Activated T-helper 1 cell treated with anti-CD3 and anti-CD28 coated beads, Interleukin-2, amount 50 U/mL, for 16 hours (primary cell): ENCODE results near the gene TMEM270.
"Not testable (repeated sequence)": the region's sequence is repeated elsewhere in the genome, so short reads cannot be mapped to it uniquely, and the experiment has no call there.

Experiments used
- DNase-seq, 2 donors: peaks; one replicate each; pipeline ENCODE4 v3.0.0-alpha.2; 2020; ENCODE audit warnings: low read depth in 1 of 2, low spot score in 1 of 2

TMEM270 gene, protein sequence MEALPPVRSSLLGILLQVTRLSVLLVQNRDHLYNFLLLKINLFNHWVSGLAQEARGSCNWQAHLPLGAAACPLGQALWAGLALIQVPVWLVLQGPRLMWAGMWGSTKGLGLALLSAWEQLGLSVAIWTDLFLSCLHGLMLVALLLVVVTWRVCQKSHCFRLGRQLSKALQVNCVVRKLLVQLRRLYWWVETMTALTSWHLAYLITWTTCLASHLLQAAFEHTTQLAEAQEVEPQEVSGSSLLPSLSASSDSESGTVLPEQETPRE

DNA sequence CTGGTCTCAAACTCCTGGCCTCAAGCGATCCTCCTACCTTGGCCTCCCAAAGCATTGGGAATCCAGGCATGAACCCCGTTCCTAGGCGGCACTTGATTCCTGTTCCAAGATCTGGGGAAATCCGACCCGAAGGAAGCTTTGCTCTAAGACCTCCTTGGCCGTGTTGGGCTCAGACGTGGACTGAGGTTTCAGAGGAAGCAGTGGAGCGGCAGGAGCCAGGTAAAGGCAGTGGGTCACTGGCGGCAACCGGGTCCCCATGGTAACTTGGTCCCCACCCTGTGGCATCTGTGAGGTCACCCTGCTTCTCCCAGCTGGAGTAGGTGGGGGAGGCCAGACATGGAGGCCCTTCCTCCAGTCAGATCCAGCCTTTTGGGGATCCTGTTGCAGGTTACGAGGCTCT lies at the start of gene TMEM270:
TSS of gene TMEM270 (plus strand) at position 301 of the 400 bp plus-strand sequence. CDS start at position 337, 36 bp downstream.
- no peak for DNase-seq

DNA sequence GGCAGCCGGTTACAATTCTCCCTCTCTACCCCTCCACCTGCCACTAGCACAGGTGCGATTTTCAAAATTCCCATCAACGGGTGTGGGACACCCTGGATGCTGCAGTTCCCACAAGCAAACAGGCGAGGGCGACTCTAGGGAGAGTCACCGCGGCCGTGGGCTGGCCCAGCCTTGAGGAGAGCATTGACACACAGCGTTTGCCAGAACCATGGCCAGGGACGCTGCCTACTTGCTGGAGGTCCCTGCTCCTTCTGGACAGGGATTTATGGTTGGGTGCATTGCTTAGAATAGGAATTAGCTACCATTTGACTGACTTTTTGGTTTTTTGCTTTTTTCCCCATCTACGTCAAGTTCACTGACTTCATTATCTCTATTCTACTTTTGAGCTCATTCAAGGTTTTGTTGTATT lies 49.2 kb upstream of the TMEM270 start:
- DNase-seq, result peak in 1 of 2 donors; percentile 21

DNA sequence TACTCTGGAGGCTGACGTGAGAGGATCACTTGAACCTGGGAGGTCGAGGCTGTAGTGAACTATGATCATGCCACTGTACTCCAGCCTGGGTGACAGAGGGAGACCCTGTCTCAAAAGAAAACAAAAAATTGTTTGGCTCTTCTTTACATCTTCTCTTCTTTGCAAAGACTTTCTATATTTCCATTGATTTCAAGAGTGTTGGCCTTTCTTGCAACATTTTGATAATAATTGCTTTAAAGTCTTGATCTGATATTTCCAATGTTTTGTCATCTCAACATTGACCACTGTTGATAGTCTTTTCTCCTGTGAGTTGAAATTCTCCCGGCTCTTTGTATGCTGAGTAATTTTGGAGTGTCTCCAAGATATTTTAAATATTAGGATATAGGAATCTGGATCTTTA lies 48.0 kb upstream of the TMEM270 start:
- no peak for DNase-seq

DNA sequence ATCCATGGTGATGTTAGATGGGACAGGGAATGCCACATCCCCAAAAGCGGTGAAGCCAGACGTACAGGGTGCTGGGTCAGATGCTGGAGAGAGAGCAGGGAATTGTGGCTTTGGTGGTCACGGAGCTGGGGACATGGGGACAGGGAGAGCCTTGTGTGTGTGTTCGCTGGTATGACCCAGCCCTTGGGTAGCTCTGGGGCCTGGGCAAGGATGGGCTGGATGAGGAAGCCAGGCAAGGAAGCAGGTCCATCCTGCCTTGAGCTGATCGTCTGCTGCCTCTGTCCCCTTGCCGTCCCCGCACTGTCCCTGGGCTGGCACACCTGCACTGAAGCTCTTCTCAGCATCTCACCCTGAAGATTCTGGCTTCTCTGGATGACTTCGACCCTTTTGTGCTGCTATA lies 45.5 kb upstream of the TMEM270 start:
- no peak for DNase-seq

DNA sequence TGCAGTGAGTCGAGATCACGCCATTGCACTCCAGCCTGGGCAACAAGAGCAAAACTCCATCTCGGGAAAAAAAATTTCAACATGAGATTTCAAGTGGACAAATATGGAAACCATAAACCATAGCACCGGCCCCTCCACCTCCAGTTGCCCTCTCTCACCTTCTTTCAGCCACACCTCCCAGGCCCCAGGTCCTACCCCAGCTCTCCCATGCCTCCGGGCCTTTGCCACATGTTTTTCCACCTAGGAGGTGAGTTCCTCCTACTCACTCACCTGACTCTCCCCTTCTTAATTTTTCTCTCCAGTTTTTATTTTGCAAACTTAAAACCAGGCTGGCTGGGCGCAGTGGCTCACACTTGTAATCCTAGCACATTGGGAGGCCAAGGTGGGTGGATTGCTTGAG lies 43.8 kb upstream of the TMEM270 start:
- no peak for DNase-seq

DNA sequence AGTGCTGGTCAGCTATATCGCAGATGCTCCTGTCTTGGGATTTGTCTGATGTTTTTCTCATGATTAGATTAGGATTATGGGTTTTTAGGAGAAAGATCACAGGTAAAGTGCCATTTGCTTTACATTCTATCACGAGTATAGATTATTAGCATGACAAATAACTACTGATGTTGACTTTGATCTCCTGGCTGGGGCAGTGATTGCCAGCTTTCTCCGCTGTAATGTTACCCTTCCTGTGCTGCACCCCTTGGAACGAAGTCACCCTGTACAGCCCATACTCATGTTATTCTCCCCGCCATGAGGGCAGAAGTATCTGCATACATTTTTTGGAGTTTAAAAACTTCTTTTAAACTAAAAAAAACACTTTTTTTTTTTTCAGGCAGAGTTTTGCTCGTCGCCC lies 40.9 kb upstream of the TMEM270 start:
- DNase-seq, result no peak

DNA sequence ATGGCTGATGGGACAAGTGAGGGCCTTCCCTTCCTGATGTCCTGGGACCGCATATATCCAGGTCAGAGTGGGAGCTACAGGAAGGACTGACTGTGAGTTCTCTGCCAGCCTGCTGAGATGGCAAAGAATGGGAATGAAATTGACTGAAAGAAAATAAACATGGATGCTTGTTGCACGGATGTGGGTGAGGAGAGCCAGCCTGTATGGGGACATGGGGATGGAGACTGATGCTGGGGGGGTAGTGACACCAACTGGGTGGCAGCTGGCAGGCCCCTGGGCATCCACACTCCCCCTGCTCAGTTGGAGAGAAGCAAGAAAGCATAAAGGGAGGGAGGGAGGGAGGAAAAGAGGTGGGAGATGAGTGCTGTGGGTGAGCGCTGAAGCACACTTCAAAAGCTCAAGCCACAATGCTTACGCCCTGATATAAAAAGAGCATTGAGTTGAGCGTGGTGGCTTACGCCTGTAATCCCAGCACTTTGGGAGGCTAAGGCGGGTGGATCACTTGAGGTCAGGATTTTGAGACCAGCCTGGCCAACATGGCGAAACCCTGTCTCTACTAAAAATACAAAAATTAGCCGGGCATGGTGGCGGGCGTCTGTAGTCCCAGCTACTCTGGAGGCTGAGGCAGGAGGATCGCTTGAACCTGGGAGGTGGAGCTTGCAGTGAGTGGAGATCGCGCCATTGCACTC lies 39.2 kb upstream of the TMEM270 start:
- DNase-seq, result not testable (repeated sequence)

DNA sequence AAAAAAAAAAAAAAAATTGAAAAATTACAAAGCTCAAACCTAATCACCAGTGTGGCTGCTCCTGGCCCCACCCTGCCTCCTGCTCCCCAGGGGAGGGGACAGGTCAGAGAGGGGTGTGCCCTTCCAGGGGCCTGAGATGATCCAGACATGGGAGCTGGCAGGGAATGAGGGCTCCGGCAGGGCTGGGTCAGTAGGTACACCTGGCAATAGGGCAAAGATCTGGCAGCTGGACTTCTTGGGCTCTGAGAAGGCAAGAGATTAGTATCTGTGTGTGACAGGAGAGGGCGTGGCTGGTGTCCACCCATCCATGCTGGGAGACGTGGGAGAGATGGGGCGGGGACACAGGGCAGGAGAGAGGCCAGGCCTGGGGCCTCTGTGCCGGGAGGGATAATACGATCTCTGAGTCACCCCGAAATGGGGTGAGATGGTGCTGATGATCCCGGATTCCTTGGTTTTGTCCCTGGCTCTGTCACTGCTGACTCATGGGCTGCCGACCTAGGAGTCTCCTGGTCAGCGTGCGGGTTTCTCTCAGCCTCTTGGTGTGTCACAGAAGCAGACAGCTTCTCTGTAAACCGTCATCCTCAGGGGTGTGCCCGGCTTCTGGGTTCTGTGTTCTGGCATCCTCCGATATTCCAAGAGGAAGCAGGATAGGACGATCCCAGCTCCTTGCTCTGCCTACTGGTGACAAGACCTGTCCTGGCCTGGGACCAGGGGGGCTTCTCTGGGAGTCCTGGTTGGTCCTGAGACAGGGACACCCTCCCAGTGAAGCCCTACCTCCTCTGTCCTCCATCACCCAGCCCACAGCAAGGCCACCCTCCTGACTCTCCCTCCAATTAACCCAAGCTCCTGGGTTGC lies 38.4 kb upstream of the TMEM270 start:
- DNase-seq, result no peak

DNA sequence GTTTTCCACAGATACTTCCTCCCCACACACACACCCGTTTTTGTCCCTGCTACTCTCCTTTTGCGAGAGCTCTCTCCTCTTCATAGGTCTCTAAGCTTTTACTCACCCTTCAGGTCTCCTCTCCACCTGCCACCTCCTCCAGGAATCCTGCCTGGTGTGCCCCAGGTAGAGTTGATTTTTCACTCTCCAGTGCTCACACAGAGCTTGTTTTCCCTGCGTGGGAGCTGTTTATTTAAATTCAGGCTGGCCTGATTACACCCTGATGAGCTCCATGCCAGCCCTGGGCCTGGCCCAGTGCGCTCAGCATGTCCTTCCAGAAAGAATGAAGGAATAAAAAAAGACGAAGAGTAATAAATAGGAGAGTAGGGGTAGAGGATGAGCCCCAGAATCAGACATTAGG lies 37.7 kb upstream of the TMEM270 start:
- no peak for DNase-seq

DNA sequence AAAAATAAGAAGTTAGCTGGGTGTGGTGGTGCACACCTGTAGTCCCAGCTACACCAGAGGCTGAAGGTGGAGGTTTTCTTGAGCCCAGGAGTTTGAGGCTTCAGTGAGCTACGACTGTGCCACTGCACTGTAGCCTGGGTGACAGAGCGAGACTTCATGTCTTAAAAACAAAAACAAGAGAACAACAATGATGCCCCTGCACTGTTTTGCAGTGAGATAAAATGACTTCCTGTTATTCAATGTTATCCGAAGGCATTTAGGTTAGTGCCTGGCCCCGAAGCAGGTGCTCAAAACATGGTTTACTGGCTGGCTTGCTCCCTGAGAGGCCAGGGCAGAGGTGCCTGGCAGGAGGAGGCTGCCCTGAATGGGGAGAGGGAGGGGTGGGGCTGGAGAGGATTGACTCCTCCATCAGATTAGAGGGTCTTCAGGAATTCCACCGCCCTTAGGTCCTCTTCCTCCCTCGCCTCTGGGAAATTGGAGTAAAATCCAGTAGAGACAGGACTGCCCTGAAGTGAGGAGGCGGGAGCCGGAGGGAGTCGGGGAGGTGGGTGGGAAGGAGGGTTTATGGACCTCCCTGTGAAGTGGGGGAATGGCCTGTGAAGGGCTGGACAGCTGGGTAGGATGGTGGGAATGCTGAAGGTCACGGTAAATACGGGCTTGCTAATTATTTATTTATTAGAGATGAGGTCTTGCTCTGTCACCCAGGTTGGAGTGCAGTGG lies 36.9 kb upstream of the TMEM270 start:
- no peak for DNase-seq

DNA sequence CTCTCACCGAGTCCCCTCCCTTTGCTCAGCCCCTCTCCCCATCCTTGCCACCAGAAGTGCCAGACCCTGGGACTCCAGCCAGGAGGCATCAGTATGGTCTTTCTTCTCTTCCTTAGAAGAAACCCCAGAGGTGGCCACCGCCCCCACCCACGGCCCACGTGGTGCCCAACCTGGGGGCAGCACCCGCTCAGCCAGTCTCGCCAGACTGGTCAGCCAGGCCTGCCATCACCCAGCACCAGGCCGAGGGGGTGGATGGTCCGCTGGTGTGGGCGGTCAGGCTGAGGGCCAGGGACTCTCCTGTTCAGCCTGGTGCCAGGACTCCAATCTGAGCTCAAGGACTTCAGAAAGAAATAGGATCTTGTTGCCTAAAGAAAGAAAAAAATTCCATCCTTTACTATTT lies 36.0 kb upstream of the TMEM270 start:
- no peak for DNase-seq

DNA sequence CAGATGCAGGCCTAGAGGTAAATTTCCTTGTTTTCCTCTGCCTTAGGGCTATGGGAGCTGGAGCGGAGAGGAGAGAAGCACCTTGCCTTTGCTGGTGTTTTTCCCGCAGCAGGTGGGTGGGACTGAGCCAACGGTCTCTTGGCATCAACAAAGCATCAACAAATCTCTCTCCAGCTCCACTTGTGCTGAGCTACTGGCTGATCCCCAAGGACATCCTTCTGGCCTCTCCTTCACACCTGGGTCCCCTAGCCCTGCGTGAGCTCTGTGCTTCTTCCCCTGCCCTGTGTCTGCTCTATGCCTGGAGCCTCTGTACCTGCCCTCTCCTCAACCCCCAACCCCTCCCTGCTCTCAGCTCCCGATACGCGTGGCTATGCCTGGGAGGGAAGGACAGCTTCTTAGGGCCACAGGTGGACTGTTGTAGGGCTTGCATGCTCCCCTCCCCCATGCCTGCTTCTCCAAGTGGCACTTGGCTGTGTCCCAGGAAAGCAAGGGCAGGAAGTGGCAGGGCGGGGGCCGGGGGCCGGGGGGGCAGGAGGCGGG lies 33.3 kb upstream of the TMEM270 start:
- DNase-seq, result no peak

DNA sequence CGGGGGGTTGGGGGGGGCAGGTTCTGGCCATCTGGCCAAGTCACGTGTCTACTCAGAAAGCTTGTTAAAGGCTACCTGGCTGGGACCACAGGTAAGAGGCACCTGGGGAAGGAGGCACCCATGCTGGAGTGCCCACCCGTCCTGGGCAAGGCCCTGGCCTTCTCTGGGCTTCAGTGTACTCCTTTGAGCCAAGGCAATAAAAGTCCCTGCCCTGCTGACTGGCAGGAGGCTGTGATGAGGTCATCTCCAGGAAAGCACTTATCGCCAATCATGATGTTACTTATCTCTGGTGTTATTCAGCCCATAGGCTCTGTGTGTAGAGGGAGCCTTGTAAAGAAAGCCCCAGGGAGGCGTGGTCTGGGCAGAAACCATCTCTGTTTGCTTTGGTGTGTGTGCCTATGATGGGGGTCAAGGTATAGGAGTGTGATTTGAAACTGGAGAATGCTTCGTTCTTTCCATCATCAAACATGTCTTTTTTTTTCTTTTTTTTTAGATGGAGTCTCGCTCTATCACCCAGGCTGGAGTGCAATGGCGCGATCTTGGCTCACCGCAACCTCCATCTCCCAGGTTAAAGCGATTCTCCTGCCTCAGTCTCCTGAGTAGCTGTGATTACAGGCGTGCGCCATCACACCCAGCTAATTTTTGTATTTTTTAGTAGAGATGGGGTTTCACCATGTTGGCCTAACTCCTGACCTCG lies 32.7 kb upstream of the TMEM270 start:
- no peak for DNase-seq

DNA sequence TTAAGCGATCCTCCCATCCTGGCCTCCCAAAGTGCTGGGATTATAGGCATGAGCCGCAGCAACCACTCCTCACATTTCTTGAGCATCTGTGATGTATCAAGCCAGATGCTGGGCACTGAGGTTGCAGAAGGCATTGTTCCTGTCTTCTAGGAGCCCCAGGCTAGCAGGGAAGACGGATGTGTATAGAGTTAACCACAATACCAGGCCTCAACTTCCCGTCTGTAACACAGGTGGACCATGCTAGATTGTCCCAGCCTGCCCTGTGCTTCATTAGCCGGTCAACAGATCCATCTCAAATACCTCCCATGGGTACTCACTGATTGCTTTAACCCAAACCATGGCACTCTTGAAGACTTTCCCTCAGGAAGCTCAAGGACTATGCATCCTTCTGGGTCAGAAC lies 32.0 kb upstream of the TMEM270 start:
- DNase-seq, result no peak

DNA sequence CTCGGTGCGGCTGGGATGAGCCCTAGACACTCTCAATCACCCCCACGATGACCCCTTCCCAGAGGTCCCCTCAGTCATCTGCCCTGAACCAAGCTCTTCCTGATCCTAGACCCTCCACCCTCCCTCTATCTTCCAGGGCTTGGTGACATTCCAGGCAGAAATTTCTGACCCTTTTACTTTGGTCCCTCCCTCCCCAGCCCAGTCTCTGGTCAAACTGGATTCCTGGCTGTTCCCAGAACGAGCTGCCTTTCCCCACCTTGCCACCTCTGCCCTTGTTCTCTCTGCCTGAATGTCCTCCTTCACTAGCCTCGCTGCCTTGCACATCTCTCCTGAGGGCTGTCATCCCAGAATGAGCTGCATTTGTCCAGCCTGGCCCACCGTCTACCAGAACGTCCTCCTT lies 31.5 kb upstream of the TMEM270 start:
- no peak for DNase-seq

DNA sequence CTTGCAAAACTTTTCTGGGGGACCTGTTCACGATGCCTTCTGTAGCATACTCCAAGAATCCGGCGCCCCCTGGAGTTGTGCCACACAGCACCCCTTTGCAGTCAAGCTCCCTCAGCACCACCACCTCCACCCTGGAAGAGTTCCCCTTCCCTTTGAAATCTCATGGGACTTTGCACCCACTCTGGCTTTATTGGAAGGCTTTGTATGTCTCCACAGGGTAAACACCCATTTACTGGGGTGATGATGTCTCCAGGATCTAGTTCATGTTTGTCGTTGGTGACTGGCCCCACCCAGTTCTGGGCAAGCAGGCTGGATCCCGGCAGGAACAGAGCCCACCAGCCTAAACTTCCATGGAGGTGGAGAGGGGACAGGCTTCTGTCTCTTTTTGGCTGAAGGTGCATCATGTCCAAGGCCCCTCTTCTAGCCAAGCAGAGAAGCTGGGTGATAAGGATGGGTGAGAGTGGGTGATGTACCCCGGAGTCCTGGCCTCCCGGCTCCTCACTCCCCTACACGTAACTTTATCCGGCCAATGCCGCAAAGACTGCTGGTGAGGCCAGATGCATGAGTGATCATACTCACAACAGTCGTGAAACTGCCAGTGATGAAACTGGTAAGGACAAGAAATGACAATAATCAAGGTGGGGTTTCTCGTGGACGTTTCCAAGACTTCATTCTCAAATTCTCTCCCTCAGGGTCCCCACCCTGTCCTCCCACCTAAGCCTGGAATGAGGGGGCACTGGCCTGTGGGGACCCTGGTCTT lies 30.9 kb upstream of the TMEM270 start:
- DNase-seq, result no peak

DNA sequence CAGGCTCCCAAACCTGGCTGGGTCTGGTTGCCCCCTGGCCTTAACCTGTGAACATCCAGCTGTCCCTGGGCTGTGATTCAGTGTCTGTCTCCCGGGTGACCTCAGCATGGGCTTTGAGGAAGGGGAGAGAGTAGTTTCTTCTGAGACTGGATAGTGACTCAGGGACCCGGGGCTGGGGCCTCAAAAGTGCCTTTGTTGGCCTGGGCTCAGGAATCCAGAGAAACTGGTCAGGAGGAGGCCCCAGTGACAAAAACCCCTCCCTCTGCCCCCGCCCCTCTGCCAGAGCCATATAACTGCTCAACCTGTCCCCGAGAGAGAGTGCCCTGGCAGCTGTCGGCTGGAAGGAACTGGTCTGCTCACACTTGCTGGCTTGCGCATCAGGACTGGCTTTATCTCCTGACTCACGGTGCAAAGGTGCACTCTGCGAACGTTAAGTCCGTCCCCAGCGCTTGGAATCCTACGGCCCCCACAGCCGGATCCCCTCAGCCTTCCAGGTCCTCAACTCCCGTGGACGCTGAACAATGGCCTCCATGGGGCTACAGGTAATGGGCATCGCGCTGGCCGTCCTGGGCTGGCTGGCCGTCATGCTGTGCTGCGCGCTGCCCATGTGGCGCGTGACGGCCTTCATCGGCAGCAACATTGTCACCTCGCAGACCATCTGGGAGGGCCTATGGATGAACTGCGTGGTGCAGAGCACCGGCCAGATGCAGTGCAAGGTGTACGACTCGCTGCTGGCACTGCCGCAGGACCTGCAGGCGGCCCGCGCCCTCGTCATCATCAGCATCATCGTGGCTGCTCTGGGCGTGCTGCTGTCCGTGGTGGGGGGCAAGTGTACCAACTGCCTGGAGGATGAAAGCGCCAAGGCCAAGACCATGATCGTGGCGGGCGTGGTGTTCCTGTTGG lies 30.0 kb upstream of the TMEM270 start, which contains the start of gene CLDN4:
TSS of gene CLDN4 (plus strand) at position 316 of the 903 bp plus-strand sequence. CDS start at position 522, 206 bp downstream.
- no peak for DNase-seq

DNA sequence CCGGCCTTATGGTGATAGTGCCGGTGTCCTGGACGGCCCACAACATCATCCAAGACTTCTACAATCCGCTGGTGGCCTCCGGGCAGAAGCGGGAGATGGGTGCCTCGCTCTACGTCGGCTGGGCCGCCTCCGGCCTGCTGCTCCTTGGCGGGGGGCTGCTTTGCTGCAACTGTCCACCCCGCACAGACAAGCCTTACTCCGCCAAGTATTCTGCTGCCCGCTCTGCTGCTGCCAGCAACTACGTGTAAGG lies 29.4 kb upstream of the TMEM270 start:
- DNase-seq, result no peak
